ENCODE measurements around the gene HAUS5.

The HAUS5 gene

DNA sequence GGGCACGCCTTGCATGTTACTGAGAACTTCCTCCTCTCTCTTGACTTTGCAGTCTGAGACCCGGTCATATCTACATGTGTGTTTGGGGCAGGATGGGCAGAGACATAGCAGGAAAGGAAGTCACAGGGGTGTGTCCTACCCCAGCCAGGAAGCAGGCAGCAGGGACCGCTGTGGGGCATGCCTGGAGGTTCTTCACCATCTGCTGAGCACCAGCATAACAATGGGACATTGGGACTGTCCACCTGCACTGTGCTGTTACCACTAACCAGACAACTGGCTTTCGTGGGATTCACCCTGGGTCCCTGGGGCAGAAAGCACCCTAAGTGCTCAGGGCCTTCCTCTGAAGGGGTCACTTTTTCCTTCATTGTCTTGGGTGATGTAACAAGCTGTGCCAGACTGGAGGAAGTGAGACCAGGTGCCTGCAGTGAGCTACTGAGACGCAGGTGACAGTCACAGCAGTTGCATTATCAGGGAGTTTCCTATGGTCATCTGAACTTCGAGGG, 2.6 kb upstream of the HAUS5 start:
- peak; percentile 43 to 64 for DNase-seq

DNA sequence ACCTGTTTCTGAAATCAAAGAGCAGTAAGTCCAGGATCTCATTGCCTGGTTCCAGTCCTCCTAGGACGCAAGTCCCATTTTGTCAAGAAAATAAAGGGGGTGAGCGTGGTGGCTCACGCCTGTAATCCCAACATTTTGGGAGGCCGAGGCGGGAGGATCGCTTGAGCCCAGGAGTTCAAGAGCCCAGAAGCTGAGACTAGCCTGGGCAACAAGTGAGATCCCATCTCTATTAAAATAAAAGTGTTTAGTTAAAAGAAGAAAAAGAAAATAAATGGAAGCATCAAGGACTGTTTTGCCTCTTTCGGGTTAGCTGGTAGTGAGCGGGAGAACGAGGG, 344 bp upstream of the HAUS5 start:
- no peak for DNase-seq

DNA sequence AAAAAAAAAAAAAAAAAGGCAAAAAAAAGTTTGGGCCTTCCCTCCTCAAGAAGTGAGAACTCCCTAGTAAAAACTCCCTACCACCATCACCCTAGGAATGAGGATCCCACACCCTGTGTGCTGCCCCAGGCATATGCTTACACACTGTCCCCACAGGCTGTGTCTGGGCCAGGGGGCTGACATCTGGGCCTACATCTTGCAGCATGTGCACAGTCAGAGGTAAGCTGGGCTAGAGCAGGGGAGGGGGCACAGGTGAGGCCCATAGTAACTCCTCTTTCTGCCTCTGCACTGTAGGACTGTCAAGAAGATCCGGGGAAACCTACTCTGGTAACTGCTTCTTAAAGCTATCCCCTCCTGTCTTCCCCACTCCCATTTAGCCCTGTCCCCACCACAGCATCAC, 1.0 kb downstream of the HAUS5 start:
- DNase-seq: no peak

DNA sequence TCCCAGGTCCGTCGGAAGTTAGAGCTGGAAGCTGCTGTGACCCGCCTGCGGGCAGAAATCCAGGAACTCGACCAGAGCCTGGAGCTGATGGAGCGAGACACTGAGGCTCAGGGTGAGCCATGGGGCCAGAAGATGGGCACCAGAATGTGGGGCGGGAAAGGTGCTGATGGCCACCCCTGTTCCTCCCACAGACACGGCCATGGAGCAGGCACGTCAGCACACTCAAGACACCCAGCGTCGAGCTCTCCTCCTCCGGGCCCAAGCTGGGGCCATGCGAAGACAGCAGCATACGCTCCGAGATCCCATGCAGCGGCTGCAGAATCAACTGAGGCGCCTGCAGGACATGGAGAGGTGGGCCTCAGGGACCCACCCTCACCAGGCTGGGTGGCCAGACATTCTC, 2.5 kb downstream of the HAUS5 start:
- no peak for DNase-seq

DNA sequence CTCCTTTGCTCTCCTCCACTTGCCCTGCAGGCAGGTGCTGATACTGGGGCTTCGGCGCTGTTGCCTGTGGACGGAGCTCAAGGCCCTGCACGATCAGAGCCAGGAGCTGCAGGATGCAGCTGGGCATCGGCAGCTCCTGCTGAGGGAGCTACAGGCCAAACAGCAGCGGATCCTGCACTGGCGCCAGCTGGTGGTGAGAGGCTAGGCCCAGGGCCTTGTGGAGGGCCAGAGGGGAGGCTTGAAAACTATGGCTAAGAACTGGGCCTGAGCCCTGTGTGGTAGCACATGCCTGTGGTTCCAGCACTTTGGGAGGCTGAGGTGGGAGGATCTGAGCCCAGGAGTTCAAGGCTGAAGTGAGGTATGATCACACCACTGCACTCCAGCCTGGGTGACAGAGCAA, 6.3 kb downstream of the HAUS5 start:
- DNase-seq: no peak

DNA sequence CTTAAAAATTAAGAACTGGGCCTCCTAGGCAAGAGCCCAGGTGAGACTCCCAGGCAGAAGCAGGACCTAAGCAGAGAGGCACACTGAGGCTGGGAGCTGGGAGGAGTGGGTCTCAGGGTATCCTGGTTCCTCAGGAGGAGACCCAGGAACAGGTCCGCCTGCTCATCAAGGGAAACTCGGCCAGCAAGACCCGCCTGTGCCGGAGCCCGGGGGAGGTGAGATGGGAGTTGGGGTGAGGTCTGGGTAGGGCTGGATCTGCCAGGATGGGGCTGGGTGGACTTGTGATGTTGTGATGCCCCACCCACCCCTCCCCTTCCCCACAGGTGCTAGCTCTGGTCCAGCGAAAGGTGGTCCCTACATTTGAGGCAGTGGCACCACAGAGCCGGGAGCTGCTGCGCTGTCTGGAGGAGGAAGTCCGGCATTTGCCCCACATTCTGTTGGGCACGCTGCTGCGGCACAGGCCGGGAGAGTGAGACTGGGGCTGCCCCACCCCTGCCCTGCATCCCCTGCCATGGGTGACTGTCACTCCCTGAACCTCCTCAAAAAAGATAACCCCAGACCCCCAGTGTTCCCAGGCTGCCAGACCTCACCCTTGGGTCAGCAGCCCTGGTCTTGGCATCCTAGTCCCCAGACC, 6.9 kb downstream of the HAUS5 start:
- no peak for DNase-seq

DNA sequence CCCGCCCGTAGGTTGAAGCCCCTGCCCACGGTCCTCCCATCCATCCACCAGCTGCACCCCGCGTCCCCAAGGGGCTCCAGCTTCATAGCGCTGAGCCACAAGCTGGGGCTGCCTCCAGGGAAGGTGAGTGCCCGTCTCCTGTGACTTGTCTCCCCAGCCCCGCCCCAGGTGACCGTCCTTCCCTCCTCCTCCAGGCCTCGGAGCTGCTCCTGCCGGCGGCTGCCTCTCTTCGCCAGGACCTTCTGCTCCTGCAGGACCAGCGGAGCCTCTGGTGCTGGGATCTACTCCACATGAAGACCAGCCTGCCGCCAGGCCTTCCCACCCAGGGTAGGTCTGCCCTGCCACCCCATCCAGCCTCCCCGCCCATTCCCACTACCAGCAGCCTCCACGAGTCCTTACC, 7.5 kb downstream of the HAUS5 start:
- no peak for DNase-seq

DNA sequence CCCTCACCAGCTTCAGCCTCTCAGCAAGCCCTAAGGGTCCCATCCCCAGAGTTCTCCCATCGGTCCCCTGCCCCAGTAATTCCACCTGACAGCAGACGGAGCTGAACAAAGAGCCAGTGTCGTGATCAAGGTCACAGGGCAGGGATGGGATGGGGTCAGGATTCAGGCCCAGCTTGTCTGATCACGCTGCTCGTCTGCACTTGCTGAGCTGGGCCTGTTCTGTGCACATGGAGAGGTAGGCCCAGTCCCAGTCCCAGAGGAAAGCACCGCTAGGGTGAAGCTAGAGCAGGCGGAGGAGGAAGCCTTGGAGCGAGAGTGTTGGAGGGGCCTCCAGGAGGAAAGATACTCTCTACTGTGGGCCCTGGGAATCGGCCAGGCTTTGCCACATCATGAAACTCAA, 9.2 kb downstream of the HAUS5 start:
- DNase-seq: no peak

DNA sequence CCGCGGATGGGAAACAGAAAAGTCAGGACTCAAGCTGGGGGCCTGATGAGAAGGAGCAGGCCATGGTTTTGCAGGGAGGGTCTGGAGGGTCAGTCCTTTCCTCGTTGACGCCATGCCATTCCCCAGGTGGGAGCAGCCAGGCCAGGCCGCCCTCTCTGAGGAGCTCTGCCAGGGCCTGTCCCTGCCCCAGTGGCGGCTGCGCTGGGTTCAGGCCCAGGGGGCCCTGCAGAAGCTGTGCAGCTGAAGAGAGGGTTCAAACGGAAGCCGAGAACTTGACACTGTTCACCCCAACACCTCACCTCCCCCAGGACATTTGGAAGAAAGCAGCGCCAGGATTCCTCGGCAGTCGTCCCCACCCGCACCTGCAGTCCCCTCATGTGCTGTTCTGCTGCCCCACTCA, 10.2 kb downstream of the HAUS5 start:
- DNase-seq: no peak

DNA sequence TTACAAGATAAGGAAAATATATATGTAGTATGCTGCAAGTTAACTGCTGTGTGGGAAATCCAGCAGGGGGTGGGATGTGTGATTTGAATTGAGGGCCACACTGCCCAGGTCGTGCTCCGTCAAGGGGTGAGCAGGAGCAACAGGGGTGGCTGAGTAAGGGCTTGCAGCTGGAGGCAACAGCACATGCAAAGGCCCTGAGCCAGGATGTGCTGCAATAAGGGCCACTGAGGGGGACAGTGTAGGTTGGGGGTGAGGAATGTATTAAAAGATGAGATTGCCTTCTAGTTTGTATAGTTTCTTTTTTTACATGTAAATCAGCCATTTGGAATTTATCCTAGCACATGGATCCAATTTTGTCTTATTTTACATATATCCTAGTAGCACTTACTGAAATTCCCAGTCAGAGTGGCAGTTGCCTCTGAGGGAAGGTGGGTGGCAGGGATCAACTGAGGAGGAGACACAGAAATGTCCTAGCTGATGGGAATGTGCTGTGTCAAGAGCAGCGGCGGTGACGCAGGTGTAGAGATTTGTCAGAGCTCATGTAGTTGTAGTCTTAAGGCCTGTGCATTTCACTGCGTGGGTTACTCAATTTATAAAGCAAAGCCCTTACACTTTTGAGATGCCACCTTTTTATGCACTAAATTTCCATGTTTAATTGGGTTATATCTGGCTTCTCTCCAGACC, 10.9 kb downstream of the HAUS5 start:
- DNase-seq: no peak

DNA sequence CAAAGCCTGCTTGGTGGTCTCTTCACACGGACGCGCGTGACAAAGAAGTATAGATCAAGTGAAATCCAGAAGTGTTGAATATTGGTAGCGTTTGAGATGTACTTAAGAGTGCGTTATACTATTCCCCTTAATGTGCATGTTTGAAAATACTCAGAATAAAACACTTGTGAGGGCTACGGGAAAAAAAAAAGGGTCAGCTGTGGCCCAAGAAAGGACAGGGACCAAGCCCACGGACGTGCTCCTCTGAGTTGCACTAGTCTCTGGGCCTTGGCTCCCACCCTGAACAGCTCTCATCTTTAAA, 15.7 kb downstream of the HAUS5 start:
- DNase-seq: no peak

DNA sequence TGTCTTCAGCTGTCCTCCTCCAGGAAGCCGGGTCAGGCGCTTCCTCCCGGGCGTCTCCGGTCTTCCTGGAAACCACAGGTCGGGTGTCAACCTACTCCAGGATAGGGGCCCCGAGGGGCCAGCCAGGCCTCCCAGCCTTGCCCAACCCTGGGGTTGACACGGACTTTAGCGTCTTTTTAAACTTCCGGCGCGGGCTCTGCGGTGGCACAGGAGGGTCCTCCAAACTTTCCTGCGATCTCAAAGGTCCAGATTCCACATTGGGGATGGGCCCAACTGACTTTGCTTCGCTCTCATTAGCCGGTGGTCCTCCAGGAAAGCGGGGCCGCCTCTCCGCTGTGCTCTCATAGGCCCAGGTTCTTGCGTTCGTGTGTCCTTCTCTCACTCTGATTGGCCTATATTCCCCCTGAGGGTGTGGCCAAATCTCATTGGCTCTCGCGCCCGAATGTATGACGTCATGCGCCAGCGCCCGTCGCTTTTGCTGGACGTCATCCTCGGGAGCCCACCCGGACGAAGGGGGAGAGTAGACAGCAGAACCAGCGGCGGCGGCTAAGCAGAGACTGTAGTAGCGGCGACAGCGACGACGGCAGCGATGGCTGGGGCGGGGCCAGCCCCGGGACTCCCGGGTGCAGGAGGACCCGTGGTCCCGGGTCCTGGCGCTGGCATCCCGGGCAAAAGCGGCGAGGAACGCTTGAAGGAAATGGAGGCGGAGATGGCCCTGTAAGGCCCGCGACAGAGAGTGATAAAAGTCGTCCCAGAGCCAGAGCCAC, 16.2 kb downstream of the HAUS5 start, which contains the start of gene RBM42:
Gene RBM42, plus strand, starts transcription at position 472 of the 767 bp plus-strand sequence. Its CDS starts 118 bp downstream, at position 590.
- DNase-seq: peak; percentile 97 to 99

DNA sequence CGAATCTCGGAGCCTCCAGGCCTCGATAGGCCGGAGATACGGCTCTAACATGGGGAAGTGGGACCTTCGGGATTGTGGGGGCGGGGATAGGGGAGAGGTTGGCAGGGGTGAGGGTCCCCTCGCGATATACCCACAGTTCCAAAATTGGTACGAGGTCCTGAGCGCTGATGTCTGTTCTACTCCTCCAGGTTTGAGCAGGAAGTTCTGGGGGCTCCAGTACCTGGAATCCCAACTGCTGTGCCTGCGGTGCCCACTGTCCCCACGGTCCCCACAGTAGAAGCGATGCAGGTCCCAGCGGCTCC, 16.7 kb downstream of the HAUS5 start:
- DNase-seq: no peak

DNA sequence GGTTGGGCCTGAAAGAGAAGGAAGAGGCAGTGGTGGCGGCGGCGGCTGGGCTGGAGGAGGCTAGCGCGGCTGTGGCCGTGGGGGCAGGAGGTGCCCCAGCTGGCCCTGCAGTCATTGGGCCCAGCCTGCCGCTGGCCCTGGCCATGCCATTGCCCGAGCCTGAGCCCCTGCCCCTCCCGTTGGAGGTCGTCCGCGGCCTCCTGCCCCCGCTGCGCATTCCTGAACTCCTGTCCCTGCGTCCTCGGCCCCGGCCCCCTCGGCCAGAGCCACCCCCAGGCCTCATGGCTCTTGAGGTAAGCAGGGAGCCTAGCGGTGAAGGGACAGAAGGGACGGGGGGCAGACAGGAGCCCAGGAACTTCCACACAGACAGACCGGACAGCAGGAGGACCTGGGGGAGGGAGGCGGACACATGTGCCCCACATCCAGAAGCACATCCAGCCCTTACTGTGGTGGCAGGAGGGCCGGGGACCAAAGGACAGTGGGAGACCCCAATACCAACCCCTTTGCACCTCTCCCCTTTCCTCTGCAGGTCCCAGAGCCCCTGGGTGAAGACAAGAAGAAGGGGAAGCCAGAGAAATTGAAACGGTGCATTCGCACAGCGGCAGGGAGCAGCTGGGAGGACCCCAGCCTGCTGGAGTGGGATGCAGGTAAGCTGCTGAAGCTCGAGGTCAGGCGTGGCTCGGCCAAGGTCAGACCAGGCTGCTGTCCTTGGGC, 21.3 kb downstream of the HAUS5 start:
- DNase-seq: no peak

DNA sequence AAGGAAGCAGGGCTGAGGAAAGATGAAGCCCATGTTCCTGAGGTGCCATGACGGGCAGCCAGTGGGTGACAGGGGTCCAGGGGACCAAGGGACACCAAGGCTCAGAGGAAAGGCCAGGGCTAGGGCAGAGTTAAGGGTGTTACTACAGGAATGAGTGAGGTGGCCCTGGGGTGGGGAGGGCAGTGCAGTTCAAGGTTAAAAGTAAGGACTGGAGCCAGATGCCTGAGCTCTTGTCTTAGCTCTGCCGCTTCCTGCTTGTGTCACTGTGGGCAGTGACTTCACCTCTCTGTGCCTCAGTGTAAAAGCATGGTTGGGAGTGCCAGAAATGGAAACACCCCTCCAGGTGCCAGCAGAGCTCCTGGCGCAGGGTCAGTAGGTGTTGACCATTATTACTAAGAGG, 24.1 kb downstream of the HAUS5 start:
- no peak for DNase-seq

DNA sequence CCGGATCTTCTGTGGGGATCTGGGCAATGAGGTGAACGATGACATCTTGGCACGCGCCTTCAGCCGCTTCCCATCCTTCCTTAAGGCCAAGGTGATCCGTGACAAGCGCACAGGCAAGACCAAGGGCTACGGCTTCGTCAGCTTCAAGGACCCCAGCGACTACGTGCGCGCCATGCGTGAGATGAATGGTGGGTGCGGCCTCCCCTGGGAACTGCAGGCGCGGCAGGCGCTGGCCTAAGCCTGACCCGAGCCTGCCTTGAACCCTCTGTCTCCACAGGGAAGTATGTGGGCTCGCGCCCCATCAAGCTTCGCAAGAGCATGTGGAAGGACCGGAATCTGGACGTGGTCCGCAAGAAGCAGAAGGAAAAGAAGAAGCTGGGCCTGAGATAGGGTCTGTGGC, 24.6 kb downstream of the HAUS5 start:
- no peak for DNase-seq

DNA sequence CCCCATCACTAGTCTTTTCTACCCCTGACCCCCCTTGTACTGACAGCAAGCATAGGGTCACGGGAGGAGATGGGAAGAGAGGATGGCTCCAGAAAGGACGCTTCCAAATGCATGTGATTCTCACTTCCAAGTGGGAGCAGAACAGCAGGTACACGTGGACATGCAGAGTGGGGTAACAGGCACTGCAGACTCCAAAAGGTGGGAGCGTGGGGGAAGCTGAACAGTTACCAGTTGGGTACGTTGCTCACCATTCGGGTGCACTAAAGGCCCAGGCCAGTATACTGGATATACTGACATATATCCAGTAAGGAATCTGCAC, 26.7 kb downstream of the HAUS5 start:
- no peak for DNase-seq

DNA sequence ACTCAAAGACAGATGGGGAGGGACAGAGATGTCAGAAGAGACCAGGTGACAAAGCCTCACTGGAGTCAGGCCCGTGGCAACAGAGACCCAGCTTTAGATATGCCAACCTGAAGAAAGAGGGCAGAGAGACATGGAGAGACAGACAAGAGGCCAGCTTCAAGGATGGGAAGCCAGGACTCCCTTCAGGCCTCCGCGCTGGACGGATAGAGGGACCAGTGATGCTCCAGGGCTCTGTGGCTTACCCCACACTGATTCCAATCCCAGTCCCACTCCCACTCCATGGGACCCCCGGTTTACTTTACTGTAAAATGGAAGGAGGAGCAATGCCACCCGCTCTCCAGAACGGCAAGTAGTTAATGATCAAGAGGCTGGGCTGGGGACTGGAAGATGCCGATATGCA, 27.3 kb downstream of the HAUS5 start:
- DNase-seq: no peak

DNA sequence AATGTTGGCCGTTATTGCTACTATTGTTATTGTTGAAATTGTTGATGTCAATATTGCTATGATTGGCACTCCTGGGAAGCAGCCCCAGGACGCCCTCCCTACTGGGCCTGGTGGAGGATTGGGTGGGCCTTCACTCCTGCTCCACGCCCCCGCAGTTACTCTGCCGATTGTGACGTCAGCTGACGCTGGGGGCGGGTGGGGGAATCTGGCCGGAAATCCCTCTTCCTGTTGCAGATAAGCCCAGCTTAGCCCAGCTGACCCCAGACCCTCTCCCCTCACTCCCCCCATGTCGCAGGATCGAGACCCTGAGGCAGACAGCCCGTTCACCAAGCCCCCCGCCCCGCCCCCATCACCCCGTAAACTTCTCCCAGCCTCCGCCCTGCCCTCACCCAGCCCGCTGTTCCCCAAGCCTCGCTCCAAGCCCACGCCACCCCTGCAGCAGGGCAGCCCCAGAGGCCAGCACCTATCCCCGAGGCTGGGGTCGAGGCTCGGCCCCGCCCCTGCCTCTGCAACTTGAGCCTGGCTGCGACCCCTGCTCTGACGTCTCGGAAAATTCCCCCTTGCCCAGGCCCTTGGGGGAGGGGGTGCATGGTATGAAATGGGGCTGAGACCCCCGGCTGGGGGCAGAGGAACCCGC, 29.1 kb downstream of the HAUS5 start, which contains the start of gene ETV2:
Gene ETV2, plus strand, starts transcription at position 231 of the 637 bp plus-strand sequence. CDS start 716 bp downstream, outside the sequence.
- peak; percentile 59 to 62 for DNase-seq

DNA sequence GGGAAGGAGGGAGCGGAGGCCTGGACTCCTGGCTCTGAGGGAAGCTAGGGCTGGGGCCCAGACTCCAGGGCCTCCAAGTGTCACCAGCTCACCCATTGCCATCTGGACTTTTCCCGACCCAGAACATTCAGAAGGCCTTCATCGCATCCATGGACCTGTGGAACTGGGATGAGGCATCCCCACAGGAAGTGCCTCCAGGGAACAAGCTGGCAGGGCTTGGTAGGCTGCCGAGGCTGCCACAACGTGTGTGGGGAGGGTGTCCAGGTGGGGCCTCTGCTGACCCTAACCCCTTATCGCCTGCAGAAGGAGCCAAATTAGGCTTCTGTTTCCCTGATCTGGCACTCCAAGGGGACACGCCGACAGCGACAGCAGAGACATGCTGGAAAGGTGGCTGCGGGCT, 29.8 kb downstream of the HAUS5 start:
- no peak for DNase-seq

DNA sequence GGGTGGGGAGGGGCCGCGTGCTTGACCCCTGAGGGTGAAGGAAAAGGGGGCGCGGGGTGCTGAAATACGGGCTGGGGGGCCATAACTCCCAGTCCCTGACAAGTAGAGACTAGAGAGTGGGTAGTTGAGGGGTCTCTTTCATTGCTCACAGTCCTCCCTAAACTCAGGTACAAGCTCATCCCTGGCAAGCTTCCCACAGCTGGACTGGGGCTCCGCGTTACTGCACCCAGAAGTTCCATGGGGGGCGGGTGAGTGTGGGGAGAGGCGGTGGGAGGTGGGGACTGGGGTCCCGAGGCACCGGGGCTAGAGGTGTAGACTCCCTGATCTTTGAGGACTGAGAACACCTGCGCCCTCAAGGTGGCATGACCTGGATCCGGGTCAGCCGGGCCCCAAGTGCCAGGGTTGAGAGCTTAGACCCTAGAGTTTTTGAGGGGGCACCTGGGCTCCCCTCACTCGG, 30.3 kb downstream of the HAUS5 start:
- no peak for DNase-seq

DNA sequence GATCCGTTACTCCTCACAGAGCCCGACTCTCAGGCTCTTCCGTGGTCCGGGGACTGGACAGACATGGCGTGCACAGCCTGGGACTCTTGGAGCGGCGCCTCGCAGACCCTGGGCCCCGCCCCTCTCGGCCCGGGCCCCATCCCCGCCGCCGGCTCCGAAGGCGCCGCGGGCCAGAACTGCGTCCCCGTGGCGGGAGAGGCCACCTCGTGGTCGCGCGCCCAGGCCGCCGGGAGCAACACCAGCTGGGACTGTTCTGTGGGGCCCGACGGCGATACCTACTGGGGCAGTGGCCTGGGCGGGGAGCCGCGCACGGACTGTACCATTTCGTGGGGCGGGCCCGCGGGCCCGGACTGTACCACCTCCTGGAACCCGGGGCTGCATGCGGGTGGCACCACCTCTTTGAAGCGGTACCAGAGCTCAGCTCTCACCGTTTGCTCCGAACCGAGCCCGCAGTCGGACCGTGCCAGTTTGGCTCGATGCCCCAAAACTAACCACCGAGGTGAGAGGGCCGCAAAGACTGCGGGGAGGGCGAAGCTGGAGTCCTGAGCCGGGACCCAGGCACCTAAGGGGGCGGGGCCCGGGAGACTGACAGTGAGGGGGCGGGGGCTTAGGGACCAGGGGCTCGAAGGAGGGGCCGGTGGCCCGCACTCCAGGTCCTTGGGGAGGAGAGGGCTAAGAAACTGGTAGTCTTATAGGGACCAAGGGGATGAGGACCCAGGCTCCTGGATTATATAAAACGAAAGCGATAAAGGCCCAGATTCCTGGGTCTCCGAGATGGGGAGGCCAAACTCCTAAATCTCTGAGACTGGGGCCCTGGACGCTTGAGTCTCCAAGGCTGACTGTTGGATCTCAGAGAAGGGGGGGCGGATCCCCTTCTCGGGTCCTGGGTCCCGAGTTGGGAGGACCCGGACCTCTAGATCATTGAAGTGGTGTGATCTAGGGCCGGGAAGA, 31.0 kb downstream of the HAUS5 start:
- peak; percentile 82 to 86 for DNase-seq

Data from CD4-positive, alpha-beta T cell treated with Interleukin-1 beta for 1 hour (primary cell).